Psoas muscle (tissue), 8 donors: ENCODE data around the gene MYF5. TPM values are rescaled to one million over a fixed set of nuclear protein-coding genes. Genes with fewer than 3 reads are reported as not detected.
A peak's percentile ranks its signal among the peaks of the same experiment; 100 is the strongest.
"Not testable (repeated sequence)": the region's sequence is repeated elsewhere in the genome, so short reads cannot be mapped to it uniquely, and the experiment has no call there.

Experiments used
- ATAC-seq, 4 donors: fragments of 200-7000 bp; cut with Tn5 transposase; one replicate each; pipeline ENCODE4 v1.9.1; 2020; ENCODE audit warnings: moderate library complexity in 3 of 4, mild to moderate bottlenecking in 2 of 4
- DNase-seq, 2 donors: peaks; one replicate each; pipeline ENCODE4 v3.0.0-alpha.2; 2020
- H3K27ac ChIP-seq: fragments of 200-600 bp; one replicate; pipeline ENCODE4 v1.8.0; 2022
- H3K27me3 ChIP-seq, 3 donors: fragments of 200-600 bp in 1 of 3; one replicate each; pipeline versions ENCODE4 v1.6.1 to v1.8.0; 2013 to 2022; ENCODE audit warnings: low read length in 2 of 3, mild to moderate bottlenecking in 2 of 3, moderate library complexity in 1 of 3; ENCODE audit not compliant: insufficient read depth in 3 of 3
- H3K36me3 ChIP-seq, 2 donors: fragments of 200-600 bp in 1 of 2; one replicate each; pipeline versions ENCODE4 v1.6.1 to v1.8.0; 2013 to 2022; ENCODE audit warnings: low read depth in 1 of 2, mild to moderate bottlenecking in 1 of 2, moderate library complexity in 1 of 2; ENCODE audit not compliant: insufficient read depth in 1 of 2
- H3K4me1 ChIP-seq: fragments of 200-600 bp; one replicate; pipeline ENCODE4 v1.8.0; 2022
- H3K4me3 ChIP-seq: fragments of 200-600 bp; one replicate; pipeline ENCODE4 v1.8.0; 2022; ENCODE audit warnings: mild to moderate bottlenecking
- H3K9me3 ChIP-seq: fragments of 200-600 bp; one replicate; pipeline ENCODE4 v1.8.0; 2022
- CTCF ChIP-seq: fragments of 200-600 bp; IDR thresholded peaks from one replicate; pipeline ENCODE4 v1.8.0; 2022; ENCODE audit warnings: antibody characterized with exemption
- WGBS, 3 donors: extraction: QIAGEN DNeasy Blood & Tissue Kit; methylation state at CpG; one replicate each; pipeline versions ENCODE4 v1.1.6 to v1.1.7; 2013; 5-methylcytosine and 5-hydroxymethylcytosine counted together
- intact Hi-C, 2 donors: fragments of 100-400 bp; cut with DNase I; formaldehyde crosslinking; loops; one replicate each; pipeline versions ENCODE4 v1.11.0 to v1.14.2; 2022
- long read RNA-seq, 2 donors: library from polyadenylated mRNA; unstranded; transcript quantifications; one replicate each; pipeline ENCODE4 v2.0.0, GENCODE V29; 2021
- polyA plus RNA-seq, 3 donors: library from polyadenylated mRNA; stranded (reverse); fragments of 200-250 nt; gene quantifications; one replicate each; pipeline ENCODE4 v1.2.3, GENCODE V29; 2013
- total RNA-seq, 4 donors: library from RNA; stranded (reverse); fragmentation: NEBNext Ultra II Directional in 2 of 4; extraction: Animal tissue kit (Norgen Biotek cat#: 25700) in 2 of 4; gene quantifications; one replicate each; pipeline versions ENCODE4 v1.2.1 to v1.2.4, GENCODE V29; 2021 to 2023
- donor health status: healthy with polysubstance abuse.
- donor health status: DM: no; HTN: no; CAD: no; lungs with moderate emphysema.
- donor health status: Bipolar disorder and iron deficiency.
- donor health status: healthy.
- donor health status: DM: yes; HTN: yes; CAD: no.
- donor health status: DM: no; HTN: no; CAD: no.
- donor health status: DM: no; HTN: no; CAD: no.
- donor health status: DM: yes; HTN: yes; CAD: no.

Gene MYF5
- total RNA-seq = 1 to 10 TPM; 2.3 to 4.7 (median 3.5) TPM
- 1 to 10 TPM; 1.3 to 3.7 (median 3.0) TPM for polyA plus RNA-seq
- long read RNA-seq, donor 1, partial matches to known transcripts = 0 of 2 reads
- long read RNA-seq, donor 1, other reads (novel, unspliced or antisense) = 0 of 2 reads
- long read RNA-seq, donor 2, partial matches to known transcripts = 0 of 4 reads
- long read RNA-seq, donor 2, other reads (novel, unspliced or antisense) = 0 of 4 reads

- H3K4me1 ChIP-seq = peaks cover 15% of the 10 kb centered on the region
- WGBS, 3 donors = 35 to 46% (median 37%) methylated on average over 44 to 45 of the region's 45 CpGs
- no peaks in the 10 kb centered on the region for H3K27me3 ChIP-seq
- no peak within 1 kb of the TSS for H3K27ac ChIP-seq
- DNase-seq (peak in 1 of 2 donors; percentile 44), ATAC-seq (peak in 1 of 4 donors; percentile 17)
- intact Hi-C loops = loop anchor here in 1 of 2 donors (5.0 kb wide), 2 partner anchors 35 to 245 kb away; no protein-coding TSS in a partner anchor
- H3K36me3 ChIP-seq = no peaks in the 10 kb centered on the region
- peak within 1 kb of the TSS; percentile 26 for H3K4me3 ChIP-seq
- H3K9me3 ChIP-seq = no peaks in the 10 kb centered on the region
- no peak for TF ChIP-seq CTCF
These were observed at the start of gene MYF5 for GRCh38 chr12:80716696-80717469. Gene MYF5, plus strand, starts transcription at chr12:80716912. Its CDS starts 152 bp downstream, at chr12:80717064.

GRCh38 chr12:80670214-80670613, 46.5 kb upstream of the MYF5 start:
- DNase-seq = no peak
- WGBS, 3 donors = 71 to 84% (median 79%) methylated on average over 5 of the region's 5 CpGs
- H3K4me3 ChIP-seq = no peak overlapping the region
- no peaks in the 10 kb centered on the region for H3K9me3 ChIP-seq
- no peak for TF ChIP-seq CTCF
- no peaks in the 10 kb centered on the region for H3K27me3 ChIP-seq
- intact Hi-C loops = no loop called here
- H3K27ac ChIP-seq = no peak overlapping the region
- peaks cover 25% of the 10 kb centered on the region for H3K4me1 ChIP-seq
- no peak for ATAC-seq
- no peaks in the 10 kb centered on the region for H3K36me3 ChIP-seq

GRCh38 chr12:80676042-80676636, 40.6 kb upstream of the MYF5 start:
- intact Hi-C loops = loop anchor here in 1 of 2 donors (5.0 kb wide), 1 partner anchor 39 kb away; no protein-coding TSS in a partner anchor
- WGBS, 3 donors = 78 to 90% (median 79%) methylated on average over 13 of the region's 13 CpGs
- H3K27me3 ChIP-seq, H3K4me3 ChIP-seq, H3K36me3 ChIP-seq, H3K9me3 ChIP-seq: not testable (repeated sequence)
- ATAC-seq = peak; percentile 72 to 85 (median 82)
- DNase-seq = peak; percentile 7 to 38
- peaks cover 52% of the 10 kb centered on the region for H3K4me1 ChIP-seq
- peak overlapping the region; percentile 64 for H3K27ac ChIP-seq
- TF ChIP-seq CTCF = peak; percentile 17

- no peak for TF ChIP-seq CTCF
- Histone ChIP-seq H3K36me3 (no peaks in the 10 kb centered on the region), H3K9me3 (no peaks in the 10 kb centered on the region), H3K4me3 (peak overlapping the region; percentile 2), H3K27me3 (no peaks in the 10 kb centered on the region), H3K27ac (peak overlapping the region; percentile 64), H3K4me1 (peaks cover 52% of the 10 kb centered on the region)
- WGBS, 3 donors = 15 to 23% (median 19%) methylated on average over 1 of the region's 1 CpG
- ATAC-seq = peak in 3 of 4 donors; percentile 34 to 63 (median 40)
- intact Hi-C loops = loop anchor here in 1 of 2 donors (5.0 kb wide), 1 partner anchor 40 kb away; no protein-coding TSS in a partner anchor
- no peak for DNase-seq
These were observed 39.9 kb upstream of the MYF5 start for GRCh38 chr12:80676856-80677255.
